GM21576 (cell line): ENCODE measurements around the gene LTA.
"Not testable (repeated sequence)": the region's sequence is repeated elsewhere in the genome, so short reads cannot be mapped to it uniquely, and the experiment has no call there.

ENCODE experiments used
- ATAC-seq: cut with Tn5 transposase; IDR thresholded peaks from one replicate; pipeline ENCODE4 v1.9.1; 2021; ENCODE audit warnings: mild to moderate bottlenecking, moderate library complexity; ENCODE audit not compliant: unreplicated experiment

LTA gene

DNA sequence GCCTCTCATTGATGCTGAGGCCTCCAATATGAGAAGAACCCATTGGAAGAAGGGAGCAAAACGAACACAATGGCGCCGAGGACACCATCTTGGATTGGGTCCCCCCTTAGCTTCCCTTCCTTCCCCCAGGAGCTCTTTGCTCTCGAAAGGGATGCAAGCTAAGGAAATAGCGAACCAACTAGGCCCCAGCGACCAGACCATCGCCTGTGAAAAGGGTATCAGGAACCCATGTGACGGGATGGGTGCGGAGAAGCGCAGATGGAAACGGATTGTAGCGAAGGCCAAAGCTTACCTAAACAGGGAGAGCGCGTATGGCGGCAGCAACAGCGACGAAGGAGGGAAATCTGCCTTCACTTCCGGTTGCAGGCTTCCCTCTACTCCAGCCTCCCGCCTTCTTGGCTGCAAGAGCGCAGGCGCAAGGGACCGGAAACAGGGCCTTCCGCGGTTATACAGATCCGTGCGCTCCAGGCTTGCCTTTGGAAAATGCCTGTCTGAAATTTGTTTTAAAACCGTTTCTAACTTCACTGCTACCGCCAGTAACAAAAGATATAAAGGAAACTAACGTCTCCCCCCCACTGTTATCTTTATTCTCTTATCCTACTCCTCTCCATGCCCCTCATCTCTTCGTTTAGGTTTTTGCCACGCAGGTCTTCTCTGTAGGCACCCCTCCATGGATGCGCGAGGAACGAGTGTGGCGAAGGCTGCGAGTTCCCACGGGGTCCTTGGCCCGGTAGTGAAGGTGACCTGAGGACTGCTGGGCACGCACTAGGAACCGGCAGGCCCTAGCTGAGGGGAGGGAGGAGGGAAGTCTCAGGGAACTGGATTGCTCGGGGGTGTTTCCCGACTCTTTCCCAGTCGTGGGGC lies 30.2 kb upstream of the LTA start, which contains the start of gene DDX39B:
TSS of gene DDX39B (minus strand) at position 346 of the 864 bp plus-strand sequence. CDS start 1,471 bp downstream, outside the sequence.
- ATAC-seq, result peak; percentile 49

DNA sequence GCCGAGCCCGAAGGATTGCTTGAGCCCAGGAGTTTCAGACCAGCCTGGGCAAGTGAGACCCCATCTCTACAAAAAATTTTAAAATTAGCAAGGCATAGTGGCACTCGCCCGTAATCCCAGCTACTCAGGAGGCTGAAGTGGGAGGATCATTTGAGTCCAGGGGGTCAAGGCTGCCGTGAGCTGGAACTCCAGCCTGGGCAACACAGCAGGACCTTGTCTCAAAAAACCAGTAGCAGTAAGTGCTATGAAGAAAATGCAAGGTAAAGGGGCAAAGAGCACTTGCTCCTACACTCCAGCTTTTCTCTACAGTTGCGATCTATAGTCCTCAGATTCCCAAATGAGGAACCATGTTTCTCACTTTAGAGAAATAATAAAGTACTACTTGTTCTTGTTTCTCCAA lies 28.4 kb upstream of the LTA start:
- no peak for ATAC-seq

DNA sequence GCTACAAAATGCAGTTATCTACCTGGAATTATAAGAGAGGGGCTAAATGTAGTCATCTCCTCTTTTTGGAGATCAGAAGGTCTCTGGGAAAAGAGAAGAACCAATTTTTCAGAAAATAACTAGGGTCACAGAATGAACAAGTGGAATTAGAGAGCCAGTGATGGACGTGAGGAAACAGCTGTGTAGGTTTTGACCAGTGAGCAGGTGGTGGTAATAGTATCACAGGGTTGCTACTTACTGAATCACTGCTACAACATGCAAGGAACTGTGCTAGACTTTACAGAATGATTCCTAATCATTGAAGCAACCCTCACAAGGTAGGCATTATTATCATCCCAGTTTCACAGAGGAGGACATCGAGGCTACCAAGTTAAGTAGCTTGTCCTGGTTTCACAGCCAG lies 27.4 kb upstream of the LTA start:
- no peak for ATAC-seq

DNA sequence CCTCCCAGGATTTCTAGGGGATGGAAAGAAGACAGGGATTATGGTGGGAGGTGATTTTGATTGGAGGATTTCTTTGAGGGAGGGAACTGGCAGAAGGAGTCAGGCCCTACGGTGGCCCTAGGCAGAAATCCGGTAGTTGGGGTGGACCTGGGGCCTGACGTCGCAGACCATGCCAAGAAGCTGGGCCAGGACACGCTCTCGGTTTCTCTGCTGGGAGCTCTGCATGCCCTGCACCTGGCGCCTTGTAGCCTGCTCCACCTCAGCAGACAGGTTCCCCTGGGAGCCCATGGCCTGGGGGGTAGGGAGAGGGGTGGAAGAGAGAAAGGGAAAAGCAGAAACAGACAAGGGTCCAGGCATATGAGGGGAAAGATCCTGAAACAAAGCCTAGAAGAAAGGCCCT lies 26.8 kb upstream of the LTA start:
- ATAC-seq, result no peak

DNA sequence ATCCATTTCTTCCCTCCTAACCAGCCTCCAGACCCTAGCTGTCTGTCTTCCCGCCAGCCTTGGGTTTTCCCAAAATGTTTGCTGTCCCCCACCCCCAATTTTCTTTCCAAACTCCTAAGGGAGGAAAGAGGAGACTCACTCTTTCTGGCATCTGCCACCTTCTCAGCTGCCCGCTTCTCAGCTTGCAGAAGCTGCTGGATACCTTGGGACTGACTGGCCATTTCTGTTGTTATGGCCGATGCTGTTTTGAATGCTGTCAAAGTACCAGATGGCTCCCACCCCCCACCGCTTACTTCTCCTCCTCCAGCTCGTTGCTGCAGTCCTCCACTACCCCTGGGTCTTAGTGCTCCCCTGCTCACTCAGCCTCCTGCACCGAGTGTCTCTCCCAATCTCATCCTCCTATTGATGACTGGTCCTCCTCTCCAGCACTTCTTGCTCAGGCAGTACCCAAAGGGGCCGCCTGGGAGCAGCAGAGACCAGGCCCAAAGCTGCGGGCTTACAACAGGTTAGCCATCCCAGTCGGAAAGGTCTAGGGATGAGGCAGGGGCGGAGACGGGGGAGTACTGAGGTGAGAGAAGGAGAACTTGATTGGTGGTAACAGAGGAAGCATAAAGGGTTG lies 25.6 kb upstream of the LTA start, which contains the start of gene ATP6V1G2:
TSS of gene ATP6V1G2 (minus strand) at position 270 of the 619 bp plus-strand sequence. CDS start at position 221, 49 bp downstream.
- ATAC-seq, result peak; percentile 39

DNA sequence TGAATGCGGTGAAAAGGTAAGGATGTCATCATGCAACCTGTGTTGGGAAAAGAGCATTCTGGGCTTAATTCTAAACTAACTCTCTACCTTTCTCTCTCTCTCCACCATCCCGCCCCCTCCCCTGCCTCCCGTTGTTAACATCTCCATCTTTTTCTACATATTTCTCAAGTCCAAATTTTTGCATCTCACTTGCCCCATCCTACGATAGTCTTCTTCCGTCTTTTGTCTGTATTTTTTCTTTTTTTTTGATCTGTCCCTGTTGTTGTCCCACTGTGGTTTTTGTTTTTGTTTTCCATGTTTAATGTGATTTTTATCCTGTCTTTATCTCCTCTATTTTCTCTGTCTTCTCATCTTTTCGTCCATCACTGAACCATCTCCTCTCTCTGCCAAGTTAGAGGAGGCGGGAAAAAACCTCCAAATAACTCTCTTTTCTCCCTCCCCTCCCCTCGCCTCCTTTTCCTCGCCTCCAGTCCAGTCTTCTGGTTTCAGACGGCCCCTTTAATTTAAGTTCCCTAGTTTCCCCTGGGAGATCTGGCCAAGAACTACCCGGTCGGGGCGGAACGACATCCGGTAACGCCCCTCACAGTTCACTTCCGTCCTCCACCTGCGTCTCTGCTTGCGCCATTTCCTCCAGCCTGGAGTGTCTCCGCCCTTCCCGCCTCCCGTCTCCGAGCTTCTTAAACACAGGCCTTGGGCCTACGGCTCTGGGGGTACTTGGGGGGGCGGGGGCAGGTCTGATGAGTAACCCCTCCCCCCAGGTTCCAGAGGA lies 24.9 kb upstream of the LTA start, which contains the start of gene NFKBIL1:
TSS of gene NFKBIL1 (plus strand) at position 651 of the 769 bp plus-strand sequence. CDS start at position 738, 87 bp downstream.
- ATAC-seq, result peak; percentile 60

DNA sequence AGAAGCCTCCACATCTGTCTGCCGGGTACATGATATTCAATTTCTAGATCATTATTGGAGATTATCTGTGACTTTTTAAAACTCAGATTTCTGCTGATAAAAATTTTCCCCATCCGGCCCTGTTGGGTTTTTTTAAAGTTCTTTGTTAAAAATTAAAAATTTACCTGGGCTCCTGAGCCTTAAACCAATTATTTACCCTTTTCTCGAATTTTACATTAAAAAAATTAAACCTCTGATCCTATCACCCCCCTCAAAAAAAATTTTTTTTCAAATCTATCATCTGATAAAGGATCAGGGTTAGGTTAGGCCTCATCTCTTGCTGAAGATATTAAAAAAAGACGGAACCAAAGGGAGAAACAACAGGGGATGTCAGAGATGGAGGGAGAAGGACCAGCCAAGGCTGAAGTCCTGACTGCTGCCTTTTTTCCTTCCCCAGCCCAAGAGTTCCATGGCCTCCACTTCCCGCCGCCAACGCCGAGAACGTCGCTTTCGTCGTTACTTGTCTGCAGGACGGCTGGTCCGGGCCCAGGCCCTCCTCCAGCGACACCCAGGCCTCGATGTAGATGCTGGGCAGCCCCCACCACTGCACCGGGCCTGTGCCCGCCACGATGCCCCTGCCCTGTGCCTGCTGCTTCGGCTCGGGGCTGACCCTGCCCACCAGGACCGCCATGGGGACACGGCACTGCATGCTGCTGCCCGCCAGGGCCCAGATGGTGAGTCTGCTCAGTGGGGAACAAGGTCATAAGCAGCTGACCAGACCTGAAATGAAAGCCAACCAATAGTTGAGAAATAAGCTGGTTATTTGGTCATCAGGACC lies 24.2 kb upstream of the LTA start:
- ATAC-seq, result no peak

DNA sequence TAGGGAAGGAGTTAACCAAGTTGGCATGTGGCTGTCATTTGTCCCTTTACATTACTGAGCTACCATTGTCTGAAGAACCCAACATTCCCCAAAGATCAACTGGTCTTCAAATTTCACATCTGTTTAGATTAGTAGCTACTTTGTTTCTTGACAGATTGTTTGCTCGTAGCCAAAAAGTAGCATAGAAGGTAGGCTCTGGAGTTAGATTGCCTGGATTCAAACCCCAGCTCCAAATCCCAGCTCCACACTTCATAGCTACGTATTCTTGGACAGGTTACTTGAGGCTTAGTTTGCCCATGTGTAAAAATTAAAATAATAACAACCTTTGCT lies 23.6 kb upstream of the LTA start:
- no peak for ATAC-seq

DNA sequence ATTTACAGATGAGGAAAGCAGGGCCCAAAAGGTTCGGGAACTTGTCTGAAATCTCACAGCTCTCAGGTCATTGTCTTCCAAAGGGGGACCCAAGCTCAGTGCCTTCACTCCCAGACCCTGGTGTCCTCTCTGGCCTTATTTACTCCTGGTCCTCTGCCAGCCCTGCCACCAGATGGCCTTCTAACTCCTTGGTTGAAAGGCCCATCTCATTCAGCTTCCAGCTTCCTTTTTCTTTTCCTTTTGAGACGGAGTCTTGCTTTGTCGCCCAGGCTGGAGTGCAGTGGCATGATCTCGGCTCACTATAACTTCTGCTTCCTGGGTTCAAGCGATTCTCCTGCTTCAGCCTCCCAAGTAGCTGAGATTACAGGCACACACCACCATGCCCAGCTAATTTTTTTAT lies 20.7 kb upstream of the LTA start:
- not testable (repeated sequence) for ATAC-seq

DNA sequence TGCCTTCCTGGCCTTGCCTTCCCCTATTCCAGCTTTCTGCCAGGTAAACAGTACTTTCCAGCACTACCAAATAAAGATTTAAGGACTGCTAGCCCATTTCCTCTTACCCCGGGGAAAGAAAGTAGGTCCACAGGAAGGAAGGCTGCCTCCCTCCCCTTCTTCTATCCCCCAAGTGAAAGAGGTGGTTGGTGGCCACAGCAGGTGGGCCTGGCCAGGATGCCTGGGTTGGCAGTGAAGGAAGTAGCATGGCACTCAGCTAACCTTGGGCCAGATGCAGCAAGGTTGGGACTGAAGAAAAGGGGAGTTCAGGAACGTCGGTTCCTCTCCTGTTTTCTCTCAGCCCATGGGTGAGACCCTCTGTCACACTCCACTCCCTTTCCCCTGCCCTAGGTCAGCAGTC lies 15.8 kb upstream of the LTA start:
- ATAC-seq, result no peak

DNA sequence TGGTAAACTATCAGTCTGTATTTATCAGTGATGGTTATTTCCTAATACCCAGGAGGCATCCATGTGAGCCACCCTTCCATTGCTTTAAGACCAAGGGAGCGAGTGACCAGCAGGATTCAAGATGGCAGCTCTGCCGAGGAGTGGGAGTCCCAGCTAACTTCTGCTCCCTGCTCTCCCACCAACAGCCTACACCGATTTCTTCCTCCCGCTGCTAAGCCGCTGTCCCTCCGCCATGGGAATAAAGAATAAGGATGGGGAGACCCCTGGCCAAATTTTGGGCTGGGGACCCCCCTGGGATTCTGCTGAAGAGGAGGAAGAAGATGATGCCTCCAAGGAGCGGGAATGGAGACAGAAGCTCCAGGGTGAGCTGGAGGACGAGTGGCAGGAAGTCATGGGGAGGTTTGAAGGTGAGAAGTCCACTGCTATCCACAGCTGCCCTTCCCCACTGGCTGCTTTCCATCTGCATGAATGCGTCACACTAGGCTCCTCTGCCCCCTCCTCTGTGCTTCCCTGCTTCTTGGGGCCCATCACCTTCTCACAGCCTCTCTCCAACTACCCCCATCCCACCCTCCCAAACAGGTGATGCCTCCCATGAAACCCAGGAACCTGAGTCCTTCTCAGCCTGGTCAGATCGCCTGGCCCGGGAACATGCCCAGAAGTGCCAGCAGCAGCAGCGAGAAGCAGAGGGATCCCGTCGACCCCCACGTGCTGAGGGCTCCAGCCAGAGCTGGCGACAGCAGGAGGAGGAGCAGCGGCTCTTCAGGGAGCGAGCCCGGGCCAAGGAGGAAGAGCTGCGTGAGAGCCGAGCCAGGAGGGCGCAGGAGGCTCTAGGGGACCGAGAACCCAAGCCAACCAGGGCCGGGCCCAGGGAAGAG lies 14.4 kb upstream of the LTA start:
- ATAC-seq, result no peak

DNA sequence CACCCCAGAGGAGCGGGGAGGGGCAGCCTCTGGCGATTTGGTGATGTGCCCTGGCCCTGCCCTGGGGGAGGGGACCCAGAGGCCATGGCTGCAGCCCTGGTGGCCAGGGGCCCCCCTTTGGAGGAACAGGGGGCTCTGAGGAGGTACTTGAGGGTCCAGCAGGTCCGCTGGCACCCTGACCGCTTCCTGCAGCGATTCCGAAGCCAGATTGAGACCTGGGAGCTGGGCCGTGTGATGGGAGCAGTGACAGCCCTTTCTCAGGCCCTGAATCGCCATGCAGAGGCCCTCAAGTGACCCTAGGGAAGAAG lies 13.8 kb upstream of the LTA start:
- no peak for ATAC-seq

DNA sequence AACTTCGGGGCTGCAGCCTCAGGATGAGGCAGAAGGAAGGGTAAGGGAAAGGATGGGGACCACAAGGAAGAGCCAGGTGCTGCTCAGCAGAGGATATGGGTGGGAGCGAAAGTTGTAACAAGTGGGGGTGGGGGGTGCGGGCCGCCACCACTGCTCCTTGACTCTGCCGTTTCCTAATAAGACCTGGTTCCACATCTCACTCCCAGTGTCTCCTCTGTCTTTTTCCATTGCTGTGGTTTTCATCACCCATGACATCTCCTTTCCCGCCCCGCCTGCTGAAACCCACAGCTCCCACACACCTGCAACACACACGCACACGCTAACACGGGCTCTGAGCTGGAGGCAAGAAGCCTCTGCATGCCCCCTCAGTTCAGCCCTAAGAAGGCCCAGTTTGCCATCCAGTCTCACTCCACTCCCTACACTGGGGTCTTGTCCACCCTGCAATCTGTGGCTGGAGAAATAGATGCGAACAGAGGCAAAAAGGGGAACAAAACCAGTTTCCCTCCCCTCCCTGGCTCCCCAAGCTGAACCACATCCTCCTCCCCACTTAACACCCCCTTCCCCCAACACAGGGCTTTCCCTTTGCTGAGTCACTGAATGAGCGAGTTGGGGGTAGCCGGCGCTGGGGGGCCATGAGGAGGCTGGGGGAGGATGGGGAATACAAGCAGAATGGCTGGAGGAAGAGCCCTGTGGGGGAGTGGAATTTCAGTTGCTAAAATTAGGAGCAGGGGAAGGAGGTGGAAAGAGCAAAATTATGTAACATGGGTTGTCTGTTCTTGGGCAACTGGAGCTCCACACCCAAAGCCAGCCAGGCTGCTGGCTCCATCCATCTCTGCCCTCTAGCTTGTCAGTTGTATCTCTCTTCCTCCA lies 13.2 kb upstream of the LTA start:
- ATAC-seq, result no peak

DNA sequence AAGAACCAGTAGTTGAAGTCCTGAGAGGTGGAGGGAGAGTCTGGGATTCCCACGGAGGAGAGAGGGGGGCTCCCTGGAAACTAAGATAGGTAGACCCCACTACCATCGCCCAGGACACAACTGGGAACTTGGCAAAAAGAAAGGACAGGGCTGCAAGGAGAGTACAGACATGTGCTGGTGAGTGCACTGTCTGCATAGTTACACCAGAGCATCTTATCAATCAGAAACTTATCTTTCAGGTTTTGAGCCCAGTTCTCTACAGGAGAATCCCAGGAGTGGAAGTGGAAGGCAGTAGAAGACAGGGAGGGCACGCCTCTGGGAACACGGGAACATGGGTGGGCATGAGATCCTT lies 12.5 kb upstream of the LTA start:
- no peak for ATAC-seq

DNA sequence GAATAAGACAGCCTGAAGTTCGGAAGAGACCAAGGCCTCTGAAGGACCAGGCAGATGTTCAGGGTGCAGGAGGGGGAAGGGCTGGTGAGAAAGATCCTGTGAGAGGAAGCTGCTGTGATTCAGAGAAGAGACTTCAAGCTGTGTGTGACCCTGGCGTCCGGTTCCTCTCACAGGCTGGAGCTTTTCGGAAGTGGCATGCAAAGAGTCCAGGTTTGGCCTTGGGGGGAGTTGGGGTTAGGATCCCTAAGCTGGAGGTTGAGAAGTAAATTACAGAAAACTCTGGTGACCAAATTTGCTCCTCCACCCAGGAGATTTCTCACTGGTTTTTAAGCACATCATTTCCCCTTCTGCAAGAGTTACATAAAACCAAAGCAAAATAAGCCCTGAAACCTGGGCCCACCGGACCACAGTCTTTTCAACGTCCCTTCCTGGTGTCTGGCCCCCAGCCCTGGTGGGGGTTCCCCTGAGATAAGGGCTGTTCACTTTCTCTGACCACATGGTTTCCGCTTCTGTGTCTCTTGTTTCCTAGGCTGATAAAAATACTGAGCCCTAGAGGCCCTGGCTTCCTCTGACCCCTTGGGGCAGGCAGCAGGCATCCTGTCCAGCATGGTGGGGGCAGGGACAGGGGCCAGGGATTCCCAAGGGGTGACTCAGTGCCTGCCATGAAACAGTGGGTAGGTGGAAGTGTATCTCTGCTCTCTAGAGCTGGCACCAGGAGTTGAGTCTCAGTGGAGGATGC lies 12.0 kb upstream of the LTA start:
- peak; percentile 51 for ATAC-seq

DNA sequence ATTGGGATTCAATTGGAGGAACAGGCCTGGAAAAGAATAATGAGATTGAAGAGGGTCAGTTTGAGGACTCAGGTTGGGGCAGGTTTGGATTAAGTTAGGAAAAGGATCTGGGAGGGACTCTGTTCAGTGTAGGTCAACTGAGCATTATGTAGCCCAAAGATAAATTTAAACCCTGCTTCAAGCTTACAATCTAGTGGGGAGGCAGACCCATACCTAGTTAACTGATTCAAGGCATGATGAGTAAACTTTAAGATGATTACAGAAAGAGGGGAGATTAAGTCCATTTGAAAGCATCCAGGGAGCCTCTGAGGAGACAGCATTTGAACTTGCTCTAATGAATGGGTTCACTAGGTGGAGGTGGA lies 11.4 kb upstream of the LTA start:
- ATAC-seq, result peak; percentile 6

DNA sequence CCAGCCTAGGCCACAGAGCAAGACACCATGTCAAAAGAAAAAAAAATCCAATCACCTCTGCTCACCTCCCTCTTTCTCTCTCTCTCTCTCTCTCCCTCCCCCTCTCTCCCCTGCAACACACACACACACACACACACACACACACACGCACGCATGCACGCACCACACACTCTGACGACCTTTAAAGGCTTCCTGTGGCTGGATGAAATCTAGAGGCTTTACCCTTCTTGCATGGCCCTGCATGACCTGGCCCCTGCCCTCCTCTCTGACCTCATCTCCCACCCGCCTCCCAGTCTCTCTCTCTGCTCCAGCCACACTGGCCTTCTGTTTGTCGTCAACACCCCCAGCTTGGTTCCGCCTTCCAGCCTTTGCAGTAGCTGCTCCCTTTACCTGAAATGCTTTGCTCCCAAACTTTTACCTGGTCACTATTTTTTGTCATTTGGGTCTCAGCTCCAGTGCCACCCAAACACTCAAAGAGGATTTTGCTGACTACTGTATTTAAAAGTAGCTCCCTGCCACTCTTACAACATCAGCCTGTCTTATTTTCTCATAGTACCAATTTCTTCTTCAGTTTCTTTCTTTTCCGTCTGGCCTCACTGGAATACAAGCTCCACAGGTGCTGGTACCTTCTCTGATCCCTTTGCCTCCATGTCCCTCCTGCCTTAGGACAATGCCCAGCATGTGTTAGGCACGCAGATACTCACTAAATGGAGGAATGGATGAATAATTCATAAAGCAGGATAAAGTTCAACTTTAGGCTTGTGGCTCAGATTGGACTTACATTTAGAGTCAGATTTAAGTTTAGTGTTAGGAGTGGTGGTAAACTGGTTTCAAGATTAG lies 4.3 kb upstream of the LTA start:
- ATAC-seq, result no peak
